ENCODE results near the gene HOXD1. TPM values are rescaled to one million over a fixed set of nuclear protein-coding genes. Genes with fewer than 3 reads are reported as not detected.

HOXD1 gene
- 0.68 and 1.3 TPM in 2 replicates for total RNA-seq (2014; rRNA removed; shearing (Covaris generic))

DNA sequence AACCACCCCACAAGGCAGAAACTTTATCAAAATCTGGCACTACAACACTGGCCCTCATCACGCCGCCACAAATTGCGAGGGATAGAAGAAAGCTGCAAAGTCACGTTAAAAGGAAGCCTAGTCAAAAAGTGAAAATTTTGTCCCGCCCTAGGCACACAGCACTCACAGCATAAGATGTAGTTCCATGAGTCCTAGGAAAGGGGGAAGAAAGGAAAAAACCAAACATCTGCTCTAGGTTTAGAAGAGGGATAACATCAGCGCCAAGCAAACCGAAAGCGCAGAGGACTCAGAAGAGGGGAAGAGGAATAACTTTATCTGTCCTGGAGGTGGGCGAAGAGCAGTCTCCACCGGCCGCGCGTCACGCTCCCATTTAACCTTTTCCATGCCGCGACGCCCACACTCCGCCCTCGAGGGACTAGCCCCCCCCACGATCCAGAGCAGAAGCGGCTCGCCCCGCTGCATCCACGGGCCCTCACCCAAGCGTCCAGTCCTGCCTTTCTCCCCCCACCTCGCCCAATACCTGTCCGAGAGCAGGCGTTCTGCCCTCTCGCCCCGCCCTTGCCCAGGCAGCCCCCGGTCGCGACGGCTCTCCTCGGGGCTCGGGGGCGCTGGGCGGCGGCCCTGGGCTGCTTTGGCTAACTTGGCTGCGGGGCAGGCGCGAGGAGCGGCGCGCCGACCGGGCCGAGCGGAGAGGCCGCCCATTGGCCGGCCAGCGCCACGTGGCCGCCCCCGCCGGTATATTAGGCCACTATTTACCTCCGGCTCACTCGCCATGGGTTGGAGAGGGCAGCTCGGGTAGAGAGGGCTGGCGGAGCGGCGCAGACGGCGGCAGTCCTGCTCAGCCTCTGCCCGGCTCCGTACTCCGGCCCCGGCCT is at the start of gene HOXD1:
TSS of gene HOXD1 (plus strand) at position 770 of the 875 bp plus-strand sequence. CDS start 134 bp downstream, outside the sequence.
- no peak for DNase-seq (ENCODE audit: low spot score)
- in situ Hi-C loops (cut with HindIII; ENCODE audit: low sequenced_read_pairs): no loop called here

GRCh38 chr2:176138923-176139660 is 49.4 kb upstream of the HOXD1 start:
- no peak for DNase-seq (ENCODE audit: low spot score)
- in situ Hi-C loops (cut with HindIII; ENCODE audit: low sequenced_read_pairs): no loop called here

DNA sequence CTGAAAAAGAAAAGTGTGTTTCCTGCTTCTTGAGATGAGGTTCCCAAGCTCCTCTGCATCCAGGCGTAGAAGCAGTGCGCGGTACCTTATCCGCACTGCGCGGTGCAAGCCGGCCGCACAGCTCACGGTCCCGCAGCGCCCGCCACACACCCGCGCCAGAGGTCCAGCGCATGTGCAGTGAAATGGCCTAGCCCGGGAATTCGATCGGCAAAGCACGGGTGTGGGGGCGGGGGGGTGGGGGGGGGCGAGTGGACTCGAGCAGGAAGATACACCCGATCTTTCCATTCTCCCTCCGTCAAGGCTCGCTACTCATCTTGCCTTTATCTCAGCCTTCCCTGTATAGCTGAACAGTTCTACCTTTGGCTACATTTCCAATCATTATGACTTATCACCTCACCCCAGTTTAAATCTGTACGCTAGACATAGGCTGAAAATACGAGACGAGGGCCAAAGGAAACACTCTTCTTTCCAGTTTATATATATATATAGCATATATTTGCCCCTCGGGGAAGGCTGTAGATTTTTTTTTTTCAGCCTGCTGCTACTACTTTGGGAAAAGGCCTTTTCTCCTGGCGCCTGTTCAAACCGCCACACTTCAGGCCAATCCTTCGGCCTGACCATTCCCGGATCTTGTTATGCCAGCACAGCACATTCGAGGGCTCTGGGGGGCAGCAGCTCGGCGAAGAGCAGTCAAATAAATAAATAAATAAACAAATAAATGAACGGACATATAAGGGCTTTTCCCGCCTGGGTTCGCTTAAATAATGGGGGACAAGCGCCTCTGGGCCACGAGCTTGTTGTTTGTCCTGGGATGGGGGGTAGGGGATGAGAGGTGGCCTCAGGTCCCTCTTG is 48.6 kb upstream of the HOXD1 start:
- in situ Hi-C loops (cut with HindIII; ENCODE audit: low sequenced_read_pairs): no loop called here
- DNase-seq (ENCODE audit: low spot score): no peak

- in situ Hi-C loops (cut with HindIII; ENCODE audit: low sequenced_read_pairs): no loop called here
- DNase-seq (ENCODE audit: low spot score): peak; percentile 23
These were observed 47.8 kb upstream of the HOXD1 start for GRCh38 chr2:176140513-176141317.

DNA sequence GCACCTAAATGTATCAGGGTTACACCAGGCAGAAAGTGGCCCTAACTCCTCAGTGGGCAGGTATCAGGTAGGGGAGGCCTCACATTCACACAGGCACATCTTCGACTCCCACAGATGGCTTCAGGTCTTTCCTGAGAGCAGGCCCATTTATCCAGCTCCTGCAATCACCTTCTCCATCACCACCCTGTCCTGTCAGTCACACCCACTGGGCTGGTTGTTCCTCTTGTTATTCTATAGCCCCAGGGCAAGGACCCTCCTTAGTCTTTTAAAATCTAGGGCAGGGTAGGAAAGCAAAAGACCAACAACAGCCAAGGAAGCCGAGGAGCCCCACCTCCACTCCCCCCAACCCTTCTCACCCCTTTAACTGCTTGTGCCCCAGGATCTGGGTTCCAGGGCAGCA is 46.2 kb upstream of the HOXD1 start:
- DNase-seq (ENCODE audit: low spot score): no peak
- in situ Hi-C loops (cut with HindIII; ENCODE audit: low sequenced_read_pairs): no loop called here

GRCh38 chr2:176145085-176145969 is 43.1 kb upstream of the HOXD1 start:
- no peak for DNase-seq (ENCODE audit: low spot score)
- in situ Hi-C loops (cut with HindIII; ENCODE audit: low sequenced_read_pairs): no loop called here

GRCh38 chr2:176146101-176146500 is 42.4 kb upstream of the HOXD1 start:
- in situ Hi-C loops (cut with HindIII; ENCODE audit: low sequenced_read_pairs): no loop called here
- DNase-seq (ENCODE audit: low spot score): no peak

DNA sequence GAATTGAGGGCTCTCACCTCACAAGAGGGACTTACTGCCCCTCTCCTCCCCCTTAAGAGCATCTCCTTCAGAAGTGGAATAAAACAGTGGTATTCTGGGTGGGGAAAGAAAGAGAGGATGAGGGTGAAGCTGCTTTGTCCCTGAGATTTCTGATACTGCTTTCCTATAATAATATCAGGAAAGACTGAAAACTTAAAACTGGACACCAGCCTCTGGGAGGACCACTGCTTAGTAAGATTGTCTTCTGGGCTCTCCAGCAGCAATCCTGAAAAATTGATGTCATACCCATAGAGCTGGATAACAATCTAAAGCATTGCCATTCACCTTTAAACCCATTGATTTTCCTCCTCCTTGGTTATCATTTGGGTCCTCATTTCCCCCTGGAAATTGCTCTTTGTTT is 41.8 kb upstream of the HOXD1 start:
- no peak for DNase-seq (ENCODE audit: low spot score)
- in situ Hi-C loops (cut with HindIII; ENCODE audit: low sequenced_read_pairs): no loop called here

GRCh38 chr2:176147210-176147799 is 41.2 kb upstream of the HOXD1 start:
- in situ Hi-C loops (cut with HindIII; ENCODE audit: low sequenced_read_pairs): no loop called here
- DNase-seq (ENCODE audit: low spot score): no peak

DNA sequence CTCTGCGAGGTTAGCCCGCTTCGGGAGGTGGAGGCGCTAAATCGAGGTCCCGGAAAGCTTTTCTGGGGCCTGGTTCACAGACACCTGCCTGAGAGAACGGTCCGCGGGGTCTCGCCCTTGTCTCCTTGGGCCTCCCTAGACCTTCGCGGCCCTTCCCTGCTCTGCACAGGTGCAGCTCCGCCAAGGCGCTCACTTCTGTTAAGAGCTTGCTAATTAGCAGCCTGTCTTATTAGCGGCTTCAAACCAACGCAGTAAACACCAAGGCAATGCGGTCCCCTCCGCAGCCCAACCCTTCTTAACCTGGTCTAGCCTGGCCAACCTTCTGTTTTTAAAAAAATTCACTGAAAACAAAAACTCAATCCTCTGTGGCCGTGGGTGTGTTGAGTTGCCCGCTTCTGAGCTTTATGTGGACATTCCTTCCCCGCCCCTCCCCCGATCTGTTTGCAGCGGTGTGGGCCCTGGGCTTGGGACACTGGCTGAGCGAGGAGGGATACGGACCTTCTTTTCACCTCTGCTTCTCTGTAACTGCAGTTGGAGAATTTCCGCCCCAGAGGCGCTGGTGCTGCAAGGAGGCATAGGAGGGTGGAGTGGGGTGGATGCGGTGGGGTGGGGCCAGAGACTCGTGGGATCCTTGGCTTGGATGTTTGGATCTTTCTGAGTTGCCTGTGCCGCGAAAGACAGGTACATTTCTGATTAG is 40.5 kb upstream of the HOXD1 start:
- no peak for DNase-seq (ENCODE audit: low spot score)
- in situ Hi-C loops (cut with HindIII; ENCODE audit: low sequenced_read_pairs): no loop called here

DNA sequence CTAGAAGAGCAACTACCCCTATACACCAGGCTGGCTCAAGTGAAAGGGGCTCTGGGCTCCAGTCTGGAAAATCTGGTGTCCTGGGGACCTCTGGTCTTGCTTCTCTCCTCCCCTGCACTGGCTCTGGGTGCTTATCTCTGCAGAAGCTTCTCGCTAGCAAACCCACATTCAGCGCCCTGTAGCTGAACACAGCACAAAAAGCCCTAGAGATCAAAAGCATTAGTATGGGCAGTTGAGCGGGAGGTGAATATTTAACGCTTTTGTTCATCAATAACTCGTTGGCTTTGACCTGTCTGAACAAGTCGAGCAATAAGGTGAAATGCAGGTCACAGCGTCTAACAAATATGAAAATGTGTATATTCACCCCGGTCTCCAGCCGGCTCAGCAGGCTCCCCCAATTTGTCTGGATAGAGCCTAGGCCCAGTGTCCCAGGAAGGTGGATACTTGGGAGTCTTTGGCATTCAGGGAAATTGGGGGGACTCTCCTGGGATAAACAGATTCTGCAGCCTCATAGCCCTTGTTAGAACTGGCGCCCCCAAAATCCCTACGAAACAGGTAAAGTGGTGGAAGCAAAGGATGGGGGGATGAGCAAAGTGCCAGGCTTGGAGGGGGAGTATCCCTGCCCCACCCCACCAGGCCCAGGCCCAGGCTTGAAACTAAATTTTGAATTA is 39.6 kb upstream of the HOXD1 start:
- in situ Hi-C loops (cut with HindIII; ENCODE audit: low sequenced_read_pairs): no loop called here
- DNase-seq (ENCODE audit: low spot score): no peak

GRCh38 chr2:176149481-176149938 is 39.0 kb upstream of the HOXD1 start:
- DNase-seq (ENCODE audit: low spot score): no peak
- in situ Hi-C loops (cut with HindIII; ENCODE audit: low sequenced_read_pairs): no loop called here

DNA sequence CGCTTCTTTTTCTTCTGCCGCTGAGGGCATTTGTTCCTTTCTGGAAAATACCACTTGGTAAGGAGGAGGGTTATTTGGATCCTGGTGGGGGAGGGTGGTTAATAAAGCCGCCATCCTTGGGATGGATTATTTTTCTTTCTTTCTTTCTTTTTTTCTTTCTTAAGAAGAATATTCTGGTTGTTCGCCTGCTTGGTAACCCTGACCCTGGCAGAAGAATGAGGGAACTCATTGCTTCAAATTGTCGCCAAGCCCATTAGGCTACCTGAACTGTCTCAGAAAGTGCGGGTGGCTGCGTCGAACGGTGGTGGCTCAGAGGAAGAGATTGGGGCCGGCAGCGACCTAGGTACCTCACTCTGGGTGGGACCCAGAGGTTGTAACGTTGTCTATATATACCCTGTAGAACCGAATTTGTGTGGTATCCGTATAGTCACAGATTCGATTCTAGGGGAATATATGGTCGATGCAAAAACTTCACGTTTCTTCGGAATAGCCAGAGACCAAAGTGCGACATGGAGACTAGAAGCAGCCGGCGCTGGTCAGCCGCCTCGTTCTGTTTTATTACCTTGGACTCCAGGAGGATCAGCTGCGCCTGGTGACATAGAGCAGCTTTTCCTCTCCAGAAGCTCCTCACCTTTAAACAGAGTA is 38.4 kb upstream of the HOXD1 start:
- no peak for DNase-seq (ENCODE audit: low spot score)
- in situ Hi-C loops (cut with HindIII; ENCODE audit: low sequenced_read_pairs): no loop called here

DNA sequence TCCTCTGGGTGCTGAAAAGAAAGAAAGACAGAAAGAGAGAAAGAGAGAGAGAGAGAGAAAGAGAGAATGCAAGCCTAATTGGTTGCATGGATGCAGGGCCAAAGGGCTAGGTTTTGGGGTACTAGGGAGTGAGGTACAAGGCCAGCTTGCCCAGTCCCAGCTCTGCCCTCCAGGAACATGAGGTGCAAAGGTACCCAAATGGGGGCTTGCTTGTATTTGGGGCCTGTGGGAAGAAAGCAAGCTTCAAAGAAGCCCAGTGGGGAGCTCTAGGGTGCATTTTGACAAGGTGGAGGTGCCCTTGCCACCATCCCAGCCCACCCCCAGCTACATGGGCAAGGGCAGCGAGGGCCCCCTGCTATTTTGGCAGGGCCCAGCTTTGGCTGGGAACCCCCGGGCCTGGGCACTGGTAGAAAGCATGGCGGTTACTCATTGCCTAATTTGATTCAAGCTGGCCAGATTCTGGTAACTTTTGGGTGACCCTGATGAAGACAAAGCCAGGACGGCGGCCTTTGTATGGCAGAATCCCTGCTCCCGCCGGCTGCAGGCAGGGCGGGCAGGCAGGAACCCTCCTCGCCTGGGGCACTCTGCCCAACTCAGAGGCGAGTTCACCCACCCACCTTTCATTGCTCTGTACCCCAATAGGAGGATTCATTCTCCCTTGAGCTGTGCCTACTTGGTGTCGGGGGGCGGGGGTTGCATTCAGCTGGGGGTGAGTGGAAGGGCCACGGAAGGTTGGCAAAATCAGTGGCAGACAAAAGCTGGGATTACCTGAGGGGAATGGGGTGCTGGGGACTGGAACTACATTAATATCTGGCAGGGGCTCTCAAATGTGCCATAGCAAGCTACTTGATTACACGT is 37.7 kb upstream of the HOXD1 start:
- in situ Hi-C loops (cut with HindIII; ENCODE audit: low sequenced_read_pairs): no loop called here
- no peak for DNase-seq (ENCODE audit: low spot score)
